ENCODE measurements around the gene VPS13D. TPM values are rescaled to one million over a fixed set of nuclear protein-coding genes. Genes with fewer than 3 reads are reported as not detected.
"Not testable (repeated sequence)": the region's sequence is repeated elsewhere in the genome, so short reads cannot be mapped to it uniquely, and the experiment has no call there.

VPS13D gene
- total RNA-seq, 2 experiments from 2014 or later, result 24.7 to 25.9 TPM

DNA sequence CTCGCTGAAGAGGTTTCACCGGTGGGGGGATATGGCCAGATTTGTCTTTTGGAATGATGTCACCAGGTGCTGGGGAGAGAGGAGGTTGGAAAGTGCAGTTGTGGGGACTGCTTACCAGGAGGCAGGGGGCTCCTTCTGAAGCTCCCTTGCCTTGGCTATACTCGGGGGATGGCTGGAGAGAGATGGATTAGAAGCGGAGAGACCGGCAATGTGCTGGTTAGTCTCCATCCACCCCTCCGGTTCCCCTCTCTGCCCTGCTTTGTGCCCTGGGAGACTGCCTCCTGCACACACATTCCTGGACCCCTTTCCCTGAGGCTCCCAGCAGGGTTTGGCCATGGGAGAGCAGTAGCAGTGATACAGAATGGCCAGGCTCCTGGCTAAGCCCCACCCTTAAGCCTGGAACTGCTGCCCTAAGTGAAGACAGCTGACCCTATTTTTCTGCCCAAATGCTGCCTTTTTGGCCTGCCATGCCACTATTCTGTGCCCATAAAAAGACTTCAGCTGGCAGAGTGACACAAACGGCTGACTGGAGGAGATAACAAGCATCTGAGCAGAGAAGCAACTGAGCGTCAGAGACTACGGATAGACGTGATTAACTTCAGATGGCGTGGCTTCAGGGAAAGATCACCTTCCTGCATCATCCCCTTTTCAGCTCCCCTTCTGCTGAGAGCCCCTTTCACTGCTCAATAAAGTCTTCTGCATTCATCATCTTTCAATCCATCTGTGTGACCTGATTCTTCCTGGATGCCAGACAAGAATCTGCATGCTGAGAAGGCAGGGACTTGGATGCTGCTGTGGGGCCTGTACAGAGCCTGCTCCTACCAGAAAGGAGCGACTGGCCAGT, 14.5 kb upstream of the VPS13D start:
- CTCF ChIA-PET, result interaction anchor here (5.2 kb wide), 1 partner anchor 91 kb away, joined by 21 read pairs; no protein-coding TSS in a partner anchor
- POLR2A ChIA-PET, result no interaction called here

DNA sequence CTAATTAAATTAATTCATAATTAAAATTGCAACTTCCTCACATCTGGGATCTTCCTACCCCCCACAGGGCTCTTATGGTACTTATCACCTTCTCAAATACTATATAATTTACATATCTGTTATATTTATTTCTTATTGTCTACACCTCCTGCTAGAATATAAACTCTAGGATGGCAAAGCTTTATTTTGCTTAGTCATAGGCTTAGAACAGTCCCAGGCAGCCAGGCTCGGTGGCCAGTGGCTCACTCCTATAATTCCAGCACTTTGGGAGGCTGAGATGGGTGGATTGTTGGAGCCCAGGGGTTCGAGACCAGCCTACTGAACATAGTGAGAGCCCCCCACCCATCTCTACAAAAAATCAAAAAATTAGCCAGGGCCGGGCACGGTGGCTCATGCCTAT, 10.0 kb upstream of the VPS13D start:
- POLR2A ChIA-PET, result no interaction called here

DNA sequence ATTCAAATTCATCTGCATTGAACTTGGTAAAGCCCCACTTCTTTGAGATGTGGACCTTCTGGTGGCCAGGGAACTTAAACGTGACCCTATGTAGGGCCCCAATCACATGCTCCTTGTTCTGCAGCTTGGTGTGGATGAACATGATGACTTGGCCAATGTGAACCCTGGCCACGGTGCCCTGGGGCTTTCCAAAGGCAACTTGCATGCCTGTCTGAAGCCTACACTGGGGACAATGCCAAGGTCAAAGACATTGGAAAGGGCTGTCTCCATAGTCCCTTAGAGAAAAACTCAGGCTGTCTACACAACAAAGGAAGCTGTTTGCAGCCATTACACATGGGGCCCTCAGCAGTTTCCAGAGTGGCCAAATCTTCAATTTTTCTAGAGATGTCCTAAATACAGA, 8.9 kb upstream of the VPS13D start:
- CTCF ChIA-PET, result interaction anchor here (0.8 to 1.7 kb wide), 2 partner anchors 9 to 96 kb away, joined by 3 to 4 read pairs; partner anchors contain the start of gene VPS13D
- POLR2A ChIA-PET, result no interaction called here

More for the DNA sequence above, 10.0 kb upstream of the VPS13D start:
- CTCF ChIA-PET, result interaction anchor here (1.1 to 1.7 kb wide), 2 partner anchors 10 to 11 kb away, joined by 4 read pairs; partner anchors contain the start of gene VPS13D

DNA sequence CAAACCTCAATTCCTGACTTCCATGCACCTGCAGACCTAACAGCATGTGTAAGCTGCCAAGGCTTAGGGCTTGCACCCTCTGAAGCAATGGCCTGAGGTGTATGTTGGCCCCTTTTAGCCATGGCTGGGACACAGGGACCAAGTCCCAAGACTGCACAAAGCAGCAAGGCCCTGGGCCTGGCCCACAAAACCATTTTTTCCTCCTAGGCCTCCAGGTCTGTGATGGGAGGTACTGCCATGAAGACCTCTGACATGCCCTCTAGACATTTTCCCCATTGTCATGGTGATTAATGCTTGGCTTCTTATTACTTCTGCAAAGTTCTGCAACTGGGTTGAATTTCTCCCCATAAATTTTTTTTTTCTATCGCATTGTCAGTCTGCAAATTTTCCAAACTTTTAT, 7.1 kb upstream of the VPS13D start:
- POLR2A ChIA-PET, result interaction anchor here (0.7 kb wide), 1 partner anchor 76 kb away, joined by 7 read pairs; no protein-coding TSS in a partner anchor
- CTCF ChIA-PET, result interaction anchor here (1.3 kb wide), 1 partner anchor 13 kb away, joined by 3 read pairs; no protein-coding TSS in a partner anchor

DNA sequence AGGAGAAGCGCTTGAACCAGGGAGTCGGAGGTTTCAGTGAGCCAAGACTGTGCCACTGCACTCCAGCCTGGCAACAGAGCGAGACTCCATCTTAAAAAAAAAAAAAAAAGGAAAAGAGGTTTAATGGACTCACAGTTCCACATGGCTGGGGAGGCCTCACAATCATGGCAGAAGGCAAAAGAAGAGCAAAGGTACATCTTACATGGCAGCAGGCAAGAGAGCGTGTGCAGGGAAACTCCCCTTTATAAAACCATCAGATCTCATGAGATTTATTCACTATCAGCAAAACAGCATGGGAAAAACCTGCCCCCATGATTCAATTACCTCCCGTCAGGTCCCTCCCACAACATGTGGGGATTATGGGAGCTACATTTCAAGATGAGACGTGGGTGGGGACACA, 5.7 kb upstream of the VPS13D start:
- CTCF ChIA-PET, result interaction anchor here (0.6 to 1.4 kb wide), 3 partner anchors 28 to 100 kb away, joined by 3 to 5 read pairs (median 5); no protein-coding TSS in a partner anchor
- POLR2A ChIA-PET, result not testable (repeated sequence)

DNA sequence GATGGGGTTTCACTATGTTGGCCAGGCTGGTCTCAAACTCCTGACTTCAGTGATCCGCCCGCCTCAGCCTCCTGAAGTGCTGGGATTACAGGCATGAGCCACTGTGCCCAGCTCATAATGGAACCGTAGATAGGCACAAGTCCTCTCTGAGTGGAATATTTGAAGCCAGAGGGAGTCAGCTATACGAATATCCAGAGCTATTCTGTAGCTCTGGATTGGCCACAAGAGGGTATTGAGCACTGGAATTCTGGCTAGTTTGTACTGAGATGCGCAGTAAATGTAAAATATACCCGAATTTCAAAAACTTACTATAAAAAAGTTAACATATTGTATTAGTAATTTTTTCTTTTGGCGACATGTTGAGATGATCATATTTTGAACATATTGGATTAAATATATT, 851 bp upstream of the VPS13D start:
- ChIA-PET CTCF (interaction anchor here (0.7 to 2.1 kb wide), 4 partner anchors 8 to 107 kb away, joined by 3 to 10 read pairs (median 4); no protein-coding TSS in a partner anchor), POLR2A (no interaction called here)

DNA sequence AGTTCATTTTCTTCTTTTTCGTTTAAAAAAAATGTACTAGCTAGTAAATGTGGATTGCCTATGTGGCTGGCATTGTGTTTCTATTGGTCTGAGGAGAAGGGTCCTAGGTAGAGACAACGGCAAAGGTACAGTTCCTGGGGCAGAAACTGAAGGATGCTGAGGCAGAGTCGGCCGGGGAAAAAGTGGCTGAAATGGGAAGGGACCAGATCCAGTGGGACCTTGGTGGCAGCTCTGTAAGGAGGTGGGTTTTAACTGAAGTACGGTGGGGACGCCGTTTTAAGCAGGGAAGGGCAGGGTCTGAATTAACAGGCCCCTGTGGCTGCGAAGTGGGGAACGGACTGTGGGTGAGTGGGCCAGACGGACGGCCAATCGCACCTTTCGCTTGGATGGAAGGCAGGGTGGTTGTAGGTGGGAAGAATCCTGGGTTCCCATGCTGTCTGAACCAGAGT, 420 bp upstream of the VPS13D start:
- ChIA-PET CTCF (interaction anchor here (0.7 to 2.1 kb wide), 4 partner anchors 9 to 108 kb away, joined by 3 to 10 read pairs (median 4); no protein-coding TSS in a partner anchor), POLR2A (no interaction called here)

DNA sequence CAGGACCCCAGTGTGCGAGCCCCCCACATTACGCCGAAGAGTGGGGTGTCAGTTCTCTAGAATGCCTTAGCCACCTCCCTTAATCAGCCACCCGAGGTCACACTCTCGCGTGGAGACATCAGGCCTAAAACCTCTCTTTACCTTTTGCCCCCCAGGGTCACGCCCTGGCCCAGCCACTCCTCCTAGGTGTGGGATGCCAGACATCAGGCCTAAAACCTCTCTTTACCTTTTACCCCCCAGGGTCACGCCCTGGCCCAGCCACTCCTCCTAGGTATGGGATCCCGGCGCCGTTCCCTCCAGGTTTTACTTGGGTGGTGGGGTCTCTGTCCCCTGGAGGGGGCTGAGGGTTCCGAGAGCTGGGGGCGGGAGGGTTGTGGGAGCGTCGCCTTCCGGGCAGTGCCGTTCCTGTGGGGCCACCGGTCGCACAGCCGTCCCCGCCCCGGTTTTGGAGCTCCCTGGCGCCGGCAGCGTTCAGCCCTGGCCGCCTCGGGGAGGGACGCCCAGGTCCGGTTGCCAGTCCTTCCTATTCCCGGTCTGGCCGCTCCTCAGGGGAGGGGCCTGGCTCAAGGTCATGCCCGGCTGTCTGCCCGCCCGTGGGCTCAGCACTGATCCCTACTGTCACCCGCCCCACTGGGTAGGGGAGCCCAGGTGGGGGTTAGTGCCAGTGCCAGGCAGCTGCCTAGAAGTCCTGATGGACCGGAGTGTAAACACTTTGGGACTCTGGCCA, 882 bp downstream of the VPS13D start:
- ChIA-PET POLR2A (no interaction called here), CTCF (interaction anchor here (0.7 to 1.2 kb wide), 5 partner anchors 57 to 1836 kb away, joined by 3 to 4 read pairs (median 4); no protein-coding TSS in a partner anchor)

DNA sequence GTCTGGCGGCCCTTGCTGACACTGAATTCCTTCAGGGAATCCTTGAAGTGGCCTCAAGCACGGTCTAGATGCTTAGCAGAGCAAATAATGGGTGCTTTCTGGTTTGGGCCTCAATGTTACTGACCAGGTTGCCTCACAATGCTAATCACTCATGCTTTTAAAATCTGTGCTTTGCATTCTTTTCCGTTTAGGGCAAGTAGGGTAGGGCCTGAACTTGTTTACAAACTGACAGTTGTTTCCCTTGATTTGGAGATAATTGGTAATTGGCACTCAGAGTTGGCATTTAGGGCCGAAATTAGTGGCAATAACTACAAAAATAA, 1.4 kb downstream of the VPS13D start:
- CTCF ChIA-PET, result interaction anchor here (0.5 to 1.2 kb wide), 3 partner anchors 113 to 1822 kb away, joined by 3 to 4 read pairs (median 4); no protein-coding TSS in a partner anchor
- POLR2A ChIA-PET, result no interaction called here

DNA sequence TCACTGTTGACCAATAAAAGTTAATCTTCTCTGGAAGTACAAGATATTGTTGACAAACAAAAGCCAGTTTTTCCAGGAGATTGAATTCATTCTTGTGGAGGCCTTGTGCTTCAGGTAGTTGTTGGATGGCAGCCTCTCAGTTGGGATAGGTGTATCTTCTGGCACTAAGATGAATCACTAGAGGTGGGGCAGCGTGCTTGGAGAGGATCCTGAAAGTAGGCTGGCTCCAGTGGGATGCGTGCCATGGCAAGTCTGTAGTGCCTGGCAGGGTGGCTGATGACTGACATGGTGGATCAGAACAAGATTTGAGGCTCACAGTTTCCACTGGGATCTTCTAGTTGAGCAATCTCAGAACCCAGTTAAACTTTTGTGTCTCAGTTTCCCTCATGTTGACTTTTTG, 2.4 kb downstream of the VPS13D start:
- ChIA-PET CTCF (no interaction called here), POLR2A (no interaction called here)

DNA sequence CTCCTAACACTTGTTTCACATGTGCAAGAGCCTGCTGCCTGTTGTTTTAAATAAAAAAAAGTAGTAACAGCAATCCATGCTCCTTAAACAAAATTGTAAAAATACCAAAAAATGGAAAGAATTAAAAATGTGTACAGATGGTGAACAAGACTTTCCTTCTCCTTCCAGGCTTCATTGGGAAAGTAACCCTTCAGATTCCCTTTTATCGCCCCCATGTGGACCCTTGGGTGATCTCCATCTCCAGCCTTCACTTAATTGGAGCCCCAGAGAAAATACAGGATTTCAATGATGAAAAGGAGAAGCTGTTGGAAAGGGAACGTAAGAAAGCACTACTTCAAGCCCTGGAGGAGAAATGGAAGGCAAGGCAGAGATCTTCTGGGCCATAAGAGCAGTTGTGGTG, 14.2 kb downstream of the VPS13D start:
- POLR2A ChIA-PET, result no interaction called here

DNA sequence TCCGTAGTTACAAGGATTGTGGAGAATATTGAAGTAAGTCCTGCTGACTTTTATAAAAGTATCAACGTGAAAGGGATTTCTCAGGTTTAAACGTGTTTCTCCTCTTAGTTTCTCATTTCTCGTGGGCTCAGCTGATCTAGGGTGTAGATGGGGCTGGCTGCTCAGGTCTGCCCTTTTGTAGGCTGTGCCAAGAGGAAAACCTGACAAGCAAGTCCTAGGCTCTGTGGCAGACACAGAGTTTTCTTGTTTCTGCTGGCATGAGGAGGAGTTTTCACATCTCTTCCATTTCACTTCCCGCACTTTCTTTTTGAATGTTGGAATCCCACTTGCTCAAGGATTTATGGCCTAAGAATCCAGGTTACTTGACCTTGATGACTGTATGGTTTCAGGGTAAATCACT, 14.8 kb downstream of the VPS13D start:
- ChIA-PET POLR2A (no interaction called here), CTCF (interaction anchor here (1.1 to 1.5 kb wide), 3 partner anchors 10 to 120 kb away, joined by 3 to 13 read pairs (median 5); no protein-coding TSS in a partner anchor)

More for the DNA sequence above, 14.2 kb downstream of the VPS13D start:
- CTCF ChIA-PET, result interaction anchor here (1.1 to 1.5 kb wide), 3 partner anchors 10 to 119 kb away, joined by 3 to 13 read pairs (median 5); no protein-coding TSS in a partner anchor

DNA sequence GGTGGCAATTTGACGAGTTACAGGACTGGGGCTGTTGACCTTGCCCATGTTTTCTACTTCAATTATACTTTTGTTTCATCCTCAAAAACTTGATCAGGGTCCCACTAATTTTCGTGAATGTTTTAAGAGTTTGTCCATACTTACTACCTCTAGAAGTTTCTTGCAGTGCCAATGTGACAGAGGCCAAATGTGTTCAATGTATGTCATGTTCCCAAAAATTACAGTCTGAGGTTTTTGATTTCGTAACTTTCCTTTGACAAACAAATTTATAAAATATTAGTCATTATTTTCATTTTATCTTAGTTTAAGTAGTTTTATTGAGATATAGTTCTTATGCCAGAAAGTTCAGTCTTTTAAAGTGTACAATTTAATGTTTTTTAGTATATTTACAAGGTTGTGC, 15.3 kb downstream of the VPS13D start:
- ChIA-PET CTCF (interaction anchor here (1.1 to 1.3 kb wide), 2 partner anchors 11 to 12 kb away, joined by 3 to 5 read pairs; no protein-coding TSS in a partner anchor), POLR2A (no interaction called here)

DNA sequence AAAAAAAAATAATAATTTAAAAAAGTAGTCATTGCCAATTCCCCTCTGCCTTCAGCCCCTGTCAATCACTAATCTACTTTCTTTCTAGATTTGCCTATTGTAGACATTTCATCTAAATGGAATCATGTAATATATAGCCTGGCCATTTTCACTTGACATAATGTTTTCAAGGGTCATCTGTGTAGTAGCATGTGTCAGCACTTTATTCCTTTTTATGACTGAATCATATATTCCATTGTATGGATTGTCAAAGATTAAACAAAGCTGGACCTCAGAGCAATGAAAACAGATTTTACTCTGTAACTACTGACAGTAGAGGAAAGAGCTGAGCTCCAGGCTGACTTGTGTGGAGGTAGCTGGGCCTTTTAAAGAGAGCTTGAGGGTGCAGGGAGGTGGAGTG, 15.9 kb downstream of the VPS13D start:
- ChIA-PET CTCF (no interaction called here), POLR2A (no interaction called here)

DNA sequence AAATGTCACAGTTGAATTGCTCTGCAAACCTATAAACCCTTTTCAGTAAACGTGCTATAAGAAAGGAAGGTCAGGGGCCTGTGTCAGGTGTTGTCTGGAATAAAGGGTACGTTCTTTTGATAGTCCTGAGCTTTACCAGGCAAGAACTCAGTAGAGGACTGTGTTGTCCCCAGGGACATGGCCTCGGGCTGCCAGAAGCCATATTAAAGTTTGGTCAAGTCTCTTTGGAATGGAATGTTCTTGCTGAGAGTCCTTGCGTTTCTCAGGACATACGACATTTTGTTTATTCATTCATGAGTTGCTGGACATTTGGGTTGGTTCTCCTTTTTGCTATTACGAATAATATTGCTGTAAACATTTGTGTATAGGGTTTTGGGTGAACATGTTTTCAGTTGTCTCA, 16.8 kb downstream of the VPS13D start:
- POLR2A ChIA-PET, result no interaction called here

DNA sequence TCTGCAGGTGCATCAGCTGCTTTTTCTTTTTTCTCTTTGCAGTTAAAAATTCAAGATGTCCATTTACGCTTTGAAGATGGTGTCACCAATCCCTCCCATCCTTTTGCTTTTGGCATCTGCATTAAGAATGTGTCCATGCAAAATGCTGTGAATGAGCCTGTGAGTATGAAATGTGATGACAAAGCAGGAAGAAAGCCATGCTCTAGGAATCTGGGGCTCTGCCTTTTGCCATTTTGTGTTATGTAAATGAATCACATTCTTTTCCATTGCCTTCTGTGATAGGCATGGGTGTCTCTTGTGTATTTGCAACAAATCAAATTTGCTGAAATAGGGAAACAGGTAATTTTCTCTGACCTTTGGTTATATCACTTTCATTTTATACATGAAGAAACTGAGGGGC, 19.4 kb downstream of the VPS13D start:
- CTCF ChIA-PET, result interaction anchor here (0.9 to 1.3 kb wide), 2 partner anchors 125 to 131 kb away, joined by 3 to 4 read pairs; no protein-coding TSS in a partner anchor
- POLR2A ChIA-PET, result no interaction called here

More for the DNA sequence above, 16.8 kb downstream of the VPS13D start:
- CTCF ChIA-PET, result no interaction called here

DNA sequence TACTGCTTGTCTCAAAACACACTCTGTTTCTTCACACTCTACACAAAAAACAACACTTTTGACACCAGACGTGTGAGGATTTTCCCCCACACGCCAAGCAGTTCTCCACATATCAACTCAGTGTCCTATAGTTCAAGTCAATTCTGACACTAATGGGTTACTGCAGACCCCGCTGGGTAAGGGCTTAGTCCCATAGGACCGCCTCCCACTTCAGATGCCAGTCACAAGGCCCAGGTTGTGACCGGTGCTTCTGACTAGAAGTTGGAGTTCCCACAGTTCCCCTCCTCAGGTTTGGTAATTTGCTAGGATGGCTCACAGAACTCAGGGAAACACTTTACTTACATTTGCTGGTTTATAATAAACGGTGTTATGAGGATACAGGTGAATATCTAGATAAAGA, 19.9 kb downstream of the VPS13D start:
- POLR2A ChIA-PET, result no interaction called here
- CTCF ChIA-PET, result interaction anchor here (0.6 kb wide), 1 partner anchor 36 kb away, joined by 3 read pairs; no protein-coding TSS in a partner anchor

DNA sequence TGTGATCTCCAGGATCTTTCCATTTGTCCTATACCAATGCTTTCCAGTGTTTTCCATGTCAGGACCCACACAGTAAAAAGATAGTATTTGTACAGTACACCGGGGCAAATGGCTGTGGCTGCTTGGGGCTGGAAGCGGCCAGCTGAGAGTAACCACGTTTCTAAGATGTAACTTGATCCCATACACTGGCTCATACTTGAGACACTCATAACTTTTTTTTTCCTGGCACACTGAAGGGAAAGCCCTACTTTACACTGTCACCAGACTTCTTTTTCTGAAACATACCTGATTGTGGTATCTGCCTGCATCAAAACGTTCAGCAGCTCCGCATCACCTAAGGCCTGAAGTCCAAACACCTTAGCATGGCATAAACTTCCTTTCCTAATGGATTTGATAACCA, 21.6 kb downstream of the VPS13D start:
- ChIA-PET CTCF (interaction anchor here (0.6 kb wide), 1 partner anchor 28 kb away, joined by 3 read pairs; no protein-coding TSS in a partner anchor), POLR2A (no interaction called here)

DNA sequence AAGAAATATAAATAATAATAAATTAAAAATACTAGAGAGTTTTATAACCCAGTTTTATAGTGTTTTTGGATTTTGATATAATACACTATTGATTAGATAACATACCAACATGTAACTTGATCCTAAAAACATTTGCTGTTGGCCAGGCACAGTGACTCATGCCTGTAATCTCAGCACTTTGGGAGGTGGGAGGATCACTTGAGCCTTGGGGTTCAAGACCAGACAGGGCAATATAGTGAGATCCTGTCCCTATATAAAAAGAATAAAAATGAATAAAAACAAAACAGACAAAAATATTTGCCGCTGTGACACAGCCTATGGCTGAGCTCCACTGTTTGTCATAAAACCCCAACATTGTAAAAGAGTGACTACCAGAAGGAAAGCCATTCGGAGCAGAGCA, 26.1 kb downstream of the VPS13D start:
- POLR2A ChIA-PET, result no interaction called here
- CTCF ChIA-PET, result interaction anchor here (0.7 kb wide), 1 partner anchor 164 kb away, joined by 3 read pairs; no protein-coding TSS in a partner anchor

DNA sequence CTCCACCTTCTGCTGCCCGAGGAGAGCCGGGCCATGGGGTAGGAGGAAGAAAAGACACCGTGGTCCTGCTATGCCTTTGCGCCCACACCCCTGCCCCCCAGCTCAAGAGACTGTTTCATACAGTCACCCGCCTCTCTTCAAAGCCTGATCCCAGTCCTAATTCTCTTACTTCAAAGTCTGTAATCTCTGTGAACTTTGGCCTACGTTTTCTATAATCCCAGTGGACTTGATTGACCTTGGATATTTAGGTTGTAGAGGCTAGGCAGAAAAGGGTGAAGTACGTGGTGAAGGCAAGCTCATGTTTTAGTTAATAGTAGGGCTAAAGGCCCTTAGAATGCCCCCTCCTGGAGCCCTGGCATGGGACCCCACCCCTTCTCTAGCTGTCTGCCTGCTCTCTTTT, 28.4 kb downstream of the VPS13D start:
- ChIA-PET POLR2A (no interaction called here), CTCF (no interaction called here)
